H1 (cell line): ENCODE measurements around the gene HK2.

ENCODE experiments used
- EGR1 ChIP-seq: IDR thresholded peaks from 2 replicates; pipeline ENCODE4 v1.6.1; 2011; ENCODE audit warnings: low read depth, low read length, borderline replicate concordance
- EZH2 ChIP-seq: fragments of 200-600 bp; sonication (generic); IDR thresholded peaks from 2 replicates; pipeline ENCODE4 v1.7.1; 2012; ENCODE audit warnings: low read depth, mild to moderate bottlenecking, moderate library complexity, low read length, inconsistent platforms; ENCODE audit not compliant: severe bottlenecking
- JUN ChIP-seq: IDR thresholded peaks from 2 replicates; pipeline ENCODE4 v1.6.1; 2011; ENCODE audit warnings: low read depth, mild to moderate bottlenecking, improper control_type of control experiment, low read length

DNA sequence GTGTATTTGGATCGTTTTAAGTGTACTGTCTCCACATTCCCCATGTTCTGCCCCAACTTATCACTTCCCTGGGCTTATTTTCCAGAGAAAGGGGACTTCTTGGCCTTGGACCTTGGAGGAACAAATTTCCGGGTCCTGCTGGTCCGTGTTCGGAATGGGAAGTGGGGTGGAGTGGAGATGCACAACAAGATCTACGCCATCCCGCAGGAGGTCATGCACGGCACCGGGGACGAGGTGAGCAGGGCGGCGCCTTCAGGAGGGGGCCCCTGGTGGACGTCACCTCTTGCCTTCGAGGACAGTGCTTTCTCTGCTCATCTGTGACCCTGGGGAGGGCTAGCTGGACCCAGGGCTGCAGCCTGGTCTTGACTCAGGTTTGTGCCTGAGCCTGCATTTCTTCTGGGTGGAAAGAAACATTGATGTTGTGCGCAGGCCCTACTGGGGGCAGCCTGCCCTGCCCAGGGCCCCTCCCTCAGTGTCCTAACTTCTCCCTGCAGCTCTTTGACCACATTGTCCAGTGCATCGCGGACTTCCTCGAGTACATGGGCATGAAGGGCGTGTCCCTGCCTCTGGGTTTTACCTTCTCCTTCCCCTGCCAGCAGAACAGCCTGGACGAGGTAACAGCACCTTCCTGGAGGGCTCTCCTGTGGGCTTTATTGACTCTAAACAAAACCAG lies 47.8 kb downstream of the HK2 start:
- TF ChIP-seq JUN (no peak), EZH2 (no peak), EGR1 (no peak)
